K562 treated with DMSO at 1 percent for 24 hours (cell line): Measurements from ENCODE around the gene IGLON5. TPM values are rescaled to one million over a fixed set of nuclear protein-coding genes. Genes with fewer than 3 reads are reported as not detected.

Experiments used
- total RNA-seq: library from RNA; unstranded; fragments of 300-600 nt; gene quantifications from 2 replicates; pipeline ENCODE4 v1.2.3, GENCODE V29; 2022; ENCODE audit warnings: low read depth; ENCODE audit not compliant: insufficient read depth

The IGLON5 gene
- total RNA-seq = 0.25 TPM in 1 of 2 replicates, not detected in the other

GRCh38 chr19:51311351-51312257 lies at the start of gene IGLON5:
IGLON5 (plus strand) TSS chr19:51311644; CDS start chr19:51311848, 204 bp downstream.

GRCh38 chr19:51341976-51342580 lies 30.6 kb downstream of the IGLON5 start, which contains the start of gene VSIG10L:
VSIG10L (minus strand) TSS chr19:51342139; CDS start chr19:51342124, 15 bp downstream.

GRCh38 chr19:51365965-51366388 lies 54.5 kb downstream of the IGLON5 start, which contains the start of gene ETFB:
ETFB (minus strand) TSS chr19:51366388; CDS start chr19:51366326, 62 bp downstream.

GRCh38 chr19:51368366-51369282 lies 57.2 kb downstream of the IGLON5 start, which contains the start of gene CLDND2:
CLDND2 (minus strand) TSS chr19:51369003; CDS start chr19:51368577, 426 bp downstream.

GRCh38 chr19:51372649-51373504 lies 61.4 kb downstream of the IGLON5 start, which contains the start of gene NKG7:
NKG7 (minus strand) TSS chr19:51372654; CDS start chr19:51372535, 119 bp downstream.

Other genes starting within 250 kb of the IGLON5 start
- gene KLK13, start 246.6 kb upstream of the IGLON5 start, total RNA-seq = 2.7 and 2.9 TPM in 2 replicates
- not detected in 2 replicates for gene KLK14, start 228.8 kb upstream of the IGLON5 start, total RNA-seq
- gene CTU1, start 203.2 kb upstream of the IGLON5 start, total RNA-seq = 31.1 and 32.6 TPM in 2 replicates
- gene SIGLEC9, start 186.7 kb upstream of the IGLON5 start, total RNA-seq = 0.93 and 1.1 TPM in 2 replicates
- gene SIGLEC7, start 169.3 kb upstream of the IGLON5 start, total RNA-seq = 0.15 TPM in 1 of 2 replicates, not detected in the other
- gene CD33, start 86.6 kb upstream of the IGLON5 start, total RNA-seq = 73.3 and 79.4 TPM in 2 replicates
- not detected in 2 replicates for gene SIGLECL1, start 60.6 kb upstream of the IGLON5 start, total RNA-seq
- 11.0 and 11.2 TPM in 2 replicates for gene VSIG10L, start 30.5 kb downstream of the IGLON5 start, total RNA-seq
- 300 and 330 TPM in 2 replicates for gene ETFB, start 54.7 kb downstream of the IGLON5 start, total RNA-seq
- gene CLDND2, start 57.4 kb downstream of the IGLON5 start, total RNA-seq = not detected in 2 replicates
- gene NKG7, start 61.0 kb downstream of the IGLON5 start, total RNA-seq = 1.1 TPM in 1 of 2 replicates, not detected in the other
- gene LIM2, start 76.3 kb downstream of the IGLON5 start, total RNA-seq = not detected in 2 replicates
- 3.5 and 4.6 TPM in 2 replicates for gene C19orf84, start 78.9 kb downstream of the IGLON5 start, total RNA-seq
- 0.34 and 1.2 TPM in 2 replicates for gene SIGLEC10, start 106.0 kb downstream of the IGLON5 start, total RNA-seq
- gene SIGLEC8, start 146.8 kb downstream of the IGLON5 start, total RNA-seq = 0.27 and 0.51 TPM in 2 replicates
- not detected in 2 replicates for gene CEACAM18, start 166.9 kb downstream of the IGLON5 start, total RNA-seq
- 2.7 and 3.1 TPM in 2 replicates for gene SIGLEC12, start 190.2 kb downstream of the IGLON5 start, total RNA-seq
- 21.0 and 23.9 TPM in 2 replicates for gene SIGLEC6, start 220.0 kb downstream of the IGLON5 start, total RNA-seq